Colon (tissue), 2 donors: ENCODE measurements around the gene FAM234A.

Experiments used
- FAIRE-seq: peaks from 2 replicates; lab custom pipeline; 2012; peaks lifted over from hg19 to GRCh38; lab: Jason Lieb, UNC
- donor health status: control.
- donor health status: control.

FAM234A gene

DNA sequence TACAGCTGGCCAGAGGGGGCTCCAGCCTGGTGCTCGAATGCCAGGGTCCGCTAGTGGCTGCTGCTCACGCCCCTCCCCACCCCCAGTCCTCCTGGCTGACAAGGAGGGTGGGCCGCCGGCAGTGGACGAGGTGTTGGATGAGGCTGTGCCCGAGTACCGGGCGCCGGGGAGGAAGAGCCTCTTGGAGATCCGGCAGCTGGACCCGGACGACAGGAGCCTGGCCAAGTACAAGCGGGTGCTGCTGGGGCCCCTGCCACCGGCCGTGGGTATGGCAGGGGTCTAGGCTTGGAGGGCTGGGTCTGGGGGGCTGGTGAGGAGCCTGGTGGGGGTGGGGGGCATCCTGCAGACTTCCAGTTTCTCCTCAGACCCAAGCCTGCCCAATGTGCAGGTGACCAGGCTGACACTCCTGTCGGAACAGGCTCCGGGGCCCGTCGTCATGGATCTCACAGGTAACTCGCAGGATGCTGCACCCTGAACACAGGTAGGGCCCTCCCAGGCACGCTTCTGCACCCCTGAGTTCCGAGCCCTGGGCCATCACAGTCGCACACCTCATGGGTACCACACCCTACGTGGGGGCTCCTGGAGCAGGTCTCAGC lies 47.1 kb downstream of the FAM234A start:
- no peak for FAIRE-seq

DNA sequence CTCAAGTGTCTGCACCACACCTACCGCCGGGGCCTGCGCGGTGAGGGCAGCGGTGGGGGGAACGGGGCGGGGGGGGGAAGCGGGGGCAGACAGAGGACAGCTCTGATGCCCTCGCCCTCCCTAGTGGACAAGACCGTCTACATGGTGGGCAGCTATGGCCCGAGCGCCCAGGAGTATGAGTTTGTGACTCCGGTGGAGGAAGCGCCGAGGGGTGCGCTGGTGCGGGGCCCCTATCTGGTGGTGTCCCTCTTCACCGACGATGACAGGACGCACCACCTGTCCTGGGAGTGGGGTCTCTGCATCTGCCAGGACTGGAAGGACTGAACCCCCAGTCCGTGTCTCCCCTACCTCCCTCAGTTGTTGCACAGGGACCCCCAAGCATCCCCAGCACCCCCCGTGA lies 47.9 kb downstream of the FAM234A start:
- FAIRE-seq = no peak

DNA sequence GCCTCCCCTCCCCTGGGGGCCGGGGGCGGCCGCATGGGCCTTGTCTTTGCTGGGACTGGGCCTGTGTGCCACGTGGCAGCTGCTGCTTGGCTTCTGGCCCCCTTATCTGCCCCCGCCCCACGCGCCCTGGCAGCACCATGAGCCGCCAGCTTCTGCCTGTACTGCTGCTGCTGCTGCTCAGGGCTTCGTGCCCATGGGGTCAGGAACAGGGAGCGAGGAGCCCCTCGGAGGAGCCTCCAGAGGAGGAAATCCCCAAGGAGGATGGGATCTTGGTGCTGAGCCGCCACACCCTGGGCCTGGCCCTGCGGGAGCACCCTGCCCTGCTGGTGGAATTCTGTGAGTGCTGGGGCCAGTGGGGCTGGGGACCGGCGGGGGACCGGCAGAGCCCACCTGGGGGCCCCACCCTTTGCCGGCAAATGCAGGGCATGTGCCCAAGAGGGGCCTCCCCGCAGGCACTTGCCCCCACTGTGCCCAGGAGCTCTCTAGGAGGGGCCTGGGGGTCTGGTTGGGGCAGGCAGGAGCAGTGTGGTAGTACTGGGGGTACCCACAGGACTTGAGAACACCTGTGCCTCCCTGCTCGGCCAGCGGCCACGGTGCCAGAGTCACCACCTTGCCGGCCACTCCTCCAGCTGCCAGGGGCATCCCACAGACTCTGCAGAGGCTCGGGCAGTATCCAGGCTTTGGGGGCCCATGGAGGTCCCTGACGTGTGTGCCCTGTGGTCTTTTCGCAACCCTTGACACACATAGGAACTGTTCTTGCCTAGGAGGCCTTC lies 48.6 kb downstream of the FAM234A start, which contains the start of gene PDIA2:
Gene PDIA2 (plus strand): TSS at position 132 of the 773 bp plus-strand sequence. CDS start 6 bp downstream, at position 138.
- FAIRE-seq = no peak

DNA sequence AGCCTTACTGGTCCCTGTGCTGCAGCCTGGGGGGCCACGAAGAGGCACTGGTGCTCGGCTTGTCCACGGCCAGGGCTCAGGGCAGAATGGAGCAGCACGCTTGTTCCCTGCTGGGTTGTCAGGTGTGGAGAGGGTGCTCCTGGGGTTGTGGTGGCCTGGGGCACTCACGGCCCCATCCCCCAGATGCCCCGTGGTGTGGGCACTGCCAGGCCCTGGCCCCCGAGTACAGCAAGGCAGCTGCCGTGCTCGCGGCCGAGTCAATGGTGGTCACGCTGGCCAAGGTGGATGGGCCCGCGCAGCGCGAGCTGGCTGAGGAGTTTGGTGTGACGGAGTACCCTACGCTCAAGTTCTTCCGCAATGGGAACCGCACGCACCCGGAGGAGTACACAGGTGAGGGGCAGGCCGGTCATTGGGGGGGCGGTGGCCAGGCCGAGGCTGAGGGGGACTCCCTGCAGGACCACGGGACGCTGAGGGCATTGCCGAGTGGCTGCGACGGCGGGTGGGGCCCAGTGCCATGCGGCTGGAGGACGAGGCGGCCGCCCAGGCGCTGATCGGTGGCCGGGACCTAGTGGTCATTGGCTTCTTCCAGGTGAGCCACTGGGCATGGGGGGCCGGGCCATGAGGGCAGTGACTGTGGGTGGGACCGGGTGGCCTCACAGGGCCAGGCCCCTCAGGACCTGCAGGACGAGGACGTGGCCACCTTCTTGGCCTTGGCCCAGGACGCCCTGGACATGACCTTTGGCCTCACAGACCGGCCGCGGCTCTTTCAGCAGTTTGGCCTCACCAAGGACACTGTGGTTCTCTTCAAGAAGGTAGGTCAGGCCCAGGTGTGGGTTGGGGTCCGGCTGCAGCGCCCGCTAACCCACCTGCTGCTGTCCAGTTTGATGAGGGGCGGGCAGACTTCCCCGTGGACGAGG lies 49.8 kb downstream of the FAM234A start:
- no peak for FAIRE-seq

DNA sequence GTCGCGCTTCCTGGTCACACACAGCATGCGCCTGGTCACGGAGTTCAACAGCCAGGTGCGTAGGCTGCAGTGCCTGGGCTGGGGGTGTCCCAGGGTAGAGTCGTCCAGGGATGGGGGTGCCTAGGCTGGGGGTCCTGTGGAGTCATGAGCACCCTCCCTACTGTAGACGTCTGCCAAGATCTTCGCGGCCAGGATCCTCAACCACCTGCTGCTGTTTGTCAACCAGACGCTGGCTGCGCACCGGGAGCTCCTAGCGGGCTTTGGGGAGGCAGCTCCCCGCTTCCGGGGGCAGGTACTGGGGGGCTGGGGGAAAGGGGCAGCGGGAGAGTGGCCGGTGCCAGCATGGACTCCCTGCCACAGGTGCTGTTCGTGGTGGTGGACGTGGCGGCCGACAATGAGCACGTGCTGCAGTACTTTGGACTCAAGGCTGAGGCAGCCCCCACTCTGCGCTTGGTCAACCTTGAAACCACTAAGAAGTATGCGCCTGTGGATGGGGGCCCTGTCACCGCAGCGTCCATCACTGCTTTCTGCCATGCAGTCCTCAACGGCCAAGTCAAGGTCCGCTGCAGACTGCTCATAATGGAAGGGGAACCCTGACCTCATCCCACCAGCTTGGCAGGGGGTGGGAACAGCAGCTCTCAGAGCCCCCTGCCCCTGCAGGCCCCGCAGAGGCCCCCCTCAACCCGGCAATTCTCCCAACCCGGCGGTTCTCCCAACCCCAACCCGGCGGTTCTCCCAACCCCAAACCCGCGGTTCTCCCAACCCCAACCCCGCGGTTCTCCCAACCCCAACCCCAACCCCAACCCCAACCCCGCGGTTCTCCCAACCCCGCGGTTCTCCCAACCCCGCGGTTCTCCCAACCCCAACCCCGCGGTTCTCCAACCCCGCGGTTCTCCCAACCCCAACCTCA lies 50.8 kb downstream of the FAM234A start:
- FAIRE-seq = no peak

DNA sequence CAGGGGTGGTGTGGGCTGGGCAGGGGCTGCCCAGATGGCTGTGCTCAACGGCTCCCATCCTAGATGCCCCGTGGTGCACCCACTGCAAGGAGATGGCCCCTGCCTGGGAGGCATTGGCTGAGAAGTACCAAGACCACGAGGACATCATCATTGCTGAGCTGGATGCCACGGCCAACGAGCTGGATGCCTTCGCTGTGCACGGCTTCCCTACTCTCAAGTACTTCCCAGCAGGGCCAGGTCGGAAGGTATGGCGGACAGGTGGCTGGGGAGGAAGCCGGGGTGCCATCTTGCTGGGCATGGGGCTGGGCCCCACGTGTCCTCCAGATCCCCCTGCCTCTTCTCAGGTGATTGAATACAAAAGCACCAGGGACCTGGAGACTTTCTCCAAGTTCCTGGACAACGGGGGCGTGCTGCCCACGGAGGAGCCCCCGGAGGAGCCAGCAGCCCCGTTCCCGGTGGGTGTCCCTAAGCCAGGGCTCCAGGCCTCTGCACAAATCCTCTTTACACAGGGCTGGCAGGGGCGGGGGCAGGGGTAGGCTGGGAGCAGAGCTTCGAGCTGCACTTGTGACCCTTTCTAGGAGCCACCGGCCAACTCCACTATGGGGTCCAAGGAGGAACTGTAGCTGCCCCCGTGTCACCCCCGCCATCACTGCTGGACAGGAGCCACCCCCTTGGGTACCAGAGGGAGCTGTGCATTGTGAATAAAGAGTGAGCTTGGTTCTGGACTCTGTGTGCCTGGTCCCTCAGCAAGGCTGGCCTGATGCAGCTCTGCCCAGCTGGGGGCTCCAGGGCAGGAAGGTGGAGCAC lies 52.1 kb downstream of the FAM234A start:
- no peak for FAIRE-seq

DNA sequence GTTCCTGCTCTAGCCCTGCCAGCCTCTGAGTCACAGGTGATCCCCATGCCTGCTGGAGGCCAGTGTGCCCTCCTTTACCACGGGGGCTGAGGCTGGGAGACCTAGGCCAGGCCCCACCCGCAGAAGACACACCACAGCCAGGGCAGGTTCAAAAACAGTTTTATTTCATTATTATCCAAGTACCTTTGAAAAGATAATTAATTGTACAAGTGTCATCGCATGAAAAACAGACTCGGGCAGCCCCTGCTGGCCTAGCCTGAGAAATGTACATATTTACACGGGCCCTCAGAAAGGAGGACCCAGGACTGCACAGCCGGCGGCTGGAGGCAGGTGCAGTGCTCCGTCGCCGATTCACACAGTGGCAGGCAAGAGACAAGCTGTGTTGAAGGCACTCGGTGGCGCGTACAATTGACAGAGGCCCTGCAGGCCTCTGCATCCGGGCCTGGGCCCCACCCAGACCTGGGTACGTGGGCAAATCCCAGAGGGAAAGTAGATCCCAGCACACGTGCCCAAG lies 52.7 kb downstream of the FAM234A start:
- no peak for FAIRE-seq

DNA sequence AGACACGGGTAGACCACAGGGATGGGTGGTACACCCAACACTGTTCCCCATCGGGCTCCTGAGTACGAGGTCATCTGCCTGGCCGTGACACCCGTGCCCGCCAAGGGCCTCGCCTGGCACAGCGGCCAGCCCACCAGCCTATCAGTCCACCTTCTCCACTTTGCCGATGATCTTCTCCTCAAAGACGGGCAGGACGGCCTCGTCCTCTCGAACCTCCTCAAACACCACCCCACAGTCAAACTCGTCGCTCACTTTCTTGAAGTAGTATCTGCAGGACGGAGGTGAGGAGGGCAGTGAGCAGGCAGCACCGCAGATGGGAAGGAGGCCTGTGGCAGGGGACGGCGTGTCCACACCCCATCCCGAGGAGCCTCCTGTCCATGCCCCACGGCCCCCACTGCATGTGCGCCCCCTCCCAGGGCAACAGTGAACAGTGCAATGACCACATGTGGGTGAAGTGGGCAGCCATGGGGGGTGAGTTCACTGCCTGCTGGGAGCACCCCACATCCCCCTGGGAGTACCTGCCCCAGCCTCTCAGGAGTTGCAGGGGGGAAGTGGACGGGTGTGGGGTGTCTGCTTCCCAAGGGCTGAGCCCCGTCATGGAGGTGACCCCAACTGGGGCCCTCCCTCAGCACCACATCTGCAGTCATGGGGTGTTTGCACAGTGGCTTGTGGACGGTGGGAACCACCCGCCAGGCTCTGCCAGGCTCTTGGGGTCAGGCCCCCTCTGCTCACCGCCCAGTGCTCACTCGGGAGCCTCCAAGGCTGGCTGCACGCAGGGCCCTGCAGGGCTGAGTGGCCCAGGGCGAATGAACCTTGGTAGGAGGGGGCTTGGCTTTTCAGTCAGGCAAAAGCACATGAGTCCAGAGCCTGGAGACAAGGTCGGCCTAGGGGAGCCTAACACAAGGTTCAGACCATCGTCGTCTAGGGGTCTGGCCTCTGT lies 53.6 kb downstream of the FAM234A start:
- FAIRE-seq = no peak

DNA sequence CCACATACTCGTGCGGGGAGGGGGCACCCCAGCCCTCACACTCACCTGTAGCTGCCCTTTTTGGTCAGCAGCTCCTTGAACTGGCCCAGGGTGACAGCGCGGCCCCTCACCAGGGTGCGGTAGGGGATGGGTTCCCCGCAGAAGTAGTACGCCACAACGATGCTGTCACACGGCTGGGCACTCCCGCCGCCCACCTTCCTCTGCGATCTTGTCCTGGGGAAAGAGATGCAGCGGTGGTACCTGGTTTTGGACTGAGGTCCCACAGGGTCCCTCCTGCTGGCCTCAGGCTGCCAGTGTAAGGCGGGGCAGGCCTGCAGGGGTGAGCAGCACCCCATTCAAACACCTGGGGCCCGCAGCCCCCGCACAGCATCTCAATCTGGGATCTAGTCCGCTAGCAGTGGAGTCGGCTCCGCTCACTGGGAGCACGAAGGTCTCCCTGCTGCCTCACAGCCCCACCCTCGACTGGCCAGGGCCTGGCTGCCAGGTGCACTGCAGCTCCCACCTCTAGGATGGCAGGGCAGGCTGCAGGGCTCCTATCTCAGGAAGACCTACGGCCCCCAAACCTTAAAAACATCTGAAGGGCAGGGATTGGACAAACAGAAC lies 54.9 kb downstream of the FAM234A start:
- no peak for FAIRE-seq

DNA sequence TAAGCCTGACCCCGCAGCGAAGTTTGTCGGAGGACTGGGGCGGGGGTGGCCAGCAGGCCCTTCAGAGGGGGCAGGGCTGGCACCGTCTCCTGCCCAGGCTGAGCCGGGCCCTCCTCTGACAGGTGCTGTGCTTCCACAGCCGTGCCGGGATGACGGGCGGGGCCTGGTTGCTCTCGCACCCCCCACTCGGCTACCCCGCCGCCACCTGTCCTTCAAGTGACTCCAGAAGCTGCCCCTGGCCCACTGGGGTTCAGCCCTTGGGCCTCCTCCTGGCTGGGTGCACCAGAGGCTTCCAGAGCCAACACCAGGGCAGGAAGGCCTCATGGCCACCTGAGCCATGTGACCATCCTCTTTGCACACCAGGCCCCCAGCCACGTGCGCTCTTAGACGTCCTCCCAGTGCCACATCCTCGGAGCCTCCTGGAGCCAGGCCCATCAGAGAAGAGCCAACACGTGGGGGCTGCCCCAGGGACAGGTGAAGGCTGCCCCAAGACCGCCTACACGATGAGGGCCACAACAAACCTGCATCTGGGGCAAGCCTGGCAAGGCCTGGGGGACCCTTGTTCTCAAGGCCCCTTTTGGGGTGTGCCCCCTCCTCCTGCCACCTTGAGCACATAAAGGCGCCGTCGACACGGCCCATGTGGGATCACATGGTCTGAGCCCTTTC lies 55.5 kb downstream of the FAM234A start:
- FAIRE-seq = no peak

DNA sequence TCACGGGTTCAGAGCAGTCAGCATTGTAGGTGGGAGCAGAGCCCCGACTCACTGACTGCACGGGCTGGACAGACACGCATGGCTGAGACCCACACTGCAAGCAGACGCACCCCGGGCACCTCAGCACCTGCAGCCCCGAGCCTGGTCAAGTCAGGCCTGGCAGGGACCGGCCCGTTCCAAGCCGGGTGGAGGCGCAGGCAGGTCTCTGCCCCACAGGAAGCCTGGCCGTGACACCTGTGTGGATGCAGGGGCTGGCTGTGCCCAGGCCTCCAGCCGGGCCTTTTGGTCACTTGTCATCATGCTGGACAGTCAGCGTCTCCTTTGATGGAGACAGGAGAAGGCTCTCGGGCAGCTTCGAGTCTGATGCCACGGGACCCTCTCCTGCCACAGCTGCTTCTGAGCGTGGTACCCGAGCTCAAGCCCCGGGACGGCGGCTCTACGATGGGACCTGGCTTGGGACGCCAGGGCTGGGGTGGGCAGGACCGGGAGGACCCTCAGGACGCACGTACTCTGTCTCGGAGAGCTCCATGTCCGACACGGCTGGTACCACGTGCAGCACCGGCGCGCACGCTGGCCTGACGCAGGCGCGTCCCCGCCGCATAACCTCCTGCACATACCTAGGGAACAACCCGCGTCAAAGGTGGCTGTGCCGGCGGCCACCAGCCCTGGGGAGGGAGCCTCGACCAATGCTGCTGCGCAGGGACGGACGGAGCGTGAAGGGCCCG lies 56.2 kb downstream of the FAM234A start:
- FAIRE-seq = no peak

DNA sequence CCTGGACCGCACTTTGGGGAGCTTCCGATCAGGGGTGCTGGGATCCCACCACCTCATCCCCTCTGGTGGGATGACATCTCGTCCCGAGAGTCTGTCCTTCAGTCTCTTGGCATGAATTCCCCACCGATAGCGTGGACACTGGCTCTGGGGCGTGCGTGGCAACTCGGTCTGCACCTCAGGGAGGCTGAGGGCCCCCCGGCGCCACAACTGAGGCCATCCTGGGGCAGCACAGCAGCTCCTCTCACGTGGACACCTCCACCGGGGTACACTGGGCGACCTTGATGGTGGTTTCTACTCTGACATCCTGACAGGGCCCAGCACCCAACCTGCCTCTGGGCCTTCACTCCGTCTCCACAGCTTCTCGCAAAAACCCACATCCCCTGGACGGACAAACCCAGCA lies 56.9 kb downstream of the FAM234A start:
- FAIRE-seq = no peak

DNA sequence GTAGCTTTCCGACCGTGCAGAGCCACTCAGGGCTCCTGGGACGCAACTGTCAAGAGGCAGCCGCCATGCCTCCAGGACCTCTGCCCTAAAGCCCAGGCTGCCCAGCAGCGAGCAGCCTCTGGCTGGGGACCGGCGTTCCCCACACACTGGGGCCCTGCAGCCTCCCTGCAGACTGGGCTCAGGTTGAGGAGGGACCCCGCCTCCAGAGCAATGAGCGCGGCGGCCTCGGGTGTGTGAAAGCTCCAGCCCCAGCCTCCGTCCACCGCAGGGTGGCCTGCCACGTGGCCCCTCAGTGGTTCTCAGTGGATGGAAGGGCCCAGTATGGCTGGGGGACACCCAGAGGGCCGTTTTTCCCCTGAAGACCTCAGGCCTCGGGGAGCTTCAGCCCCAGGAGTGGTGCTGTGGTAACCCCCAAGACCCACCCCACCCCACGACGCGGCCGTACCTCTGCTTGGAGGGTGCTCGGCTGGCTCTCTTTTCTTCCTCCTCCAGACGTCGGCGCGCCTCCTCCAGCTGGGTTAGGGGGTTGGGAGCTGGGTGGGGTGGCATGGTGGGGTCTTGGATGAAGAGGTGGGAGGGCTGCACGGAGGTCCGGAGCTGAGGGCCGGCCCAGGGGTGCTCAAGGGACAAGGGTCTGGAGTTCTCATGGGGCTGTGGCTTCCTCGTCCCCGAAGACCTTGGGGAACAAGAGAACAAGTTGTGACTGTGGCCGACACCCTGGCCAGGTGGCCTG lies 58.6 kb downstream of the FAM234A start:
- no peak for FAIRE-seq

DNA sequence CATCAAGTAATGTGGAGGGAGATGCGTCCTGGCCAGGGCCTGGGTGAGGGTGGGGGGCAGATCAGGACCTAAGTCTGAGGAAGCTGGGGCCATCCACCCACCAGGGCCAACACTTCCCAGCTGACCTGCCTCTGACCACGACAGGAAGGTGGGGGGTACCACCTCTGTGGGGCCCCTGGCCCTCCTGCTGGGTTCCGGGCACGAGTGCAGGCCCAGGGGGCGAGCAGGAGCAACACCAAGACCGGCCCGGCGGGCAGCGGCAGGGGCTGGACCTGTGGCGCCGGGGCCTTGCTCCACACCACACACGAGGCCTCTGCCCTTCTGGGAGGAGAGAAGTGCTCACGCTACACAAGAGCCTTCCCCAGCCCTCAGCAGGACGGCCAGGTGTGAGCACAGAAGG lies 61.7 kb downstream of the FAM234A start:
- FAIRE-seq = no peak

DNA sequence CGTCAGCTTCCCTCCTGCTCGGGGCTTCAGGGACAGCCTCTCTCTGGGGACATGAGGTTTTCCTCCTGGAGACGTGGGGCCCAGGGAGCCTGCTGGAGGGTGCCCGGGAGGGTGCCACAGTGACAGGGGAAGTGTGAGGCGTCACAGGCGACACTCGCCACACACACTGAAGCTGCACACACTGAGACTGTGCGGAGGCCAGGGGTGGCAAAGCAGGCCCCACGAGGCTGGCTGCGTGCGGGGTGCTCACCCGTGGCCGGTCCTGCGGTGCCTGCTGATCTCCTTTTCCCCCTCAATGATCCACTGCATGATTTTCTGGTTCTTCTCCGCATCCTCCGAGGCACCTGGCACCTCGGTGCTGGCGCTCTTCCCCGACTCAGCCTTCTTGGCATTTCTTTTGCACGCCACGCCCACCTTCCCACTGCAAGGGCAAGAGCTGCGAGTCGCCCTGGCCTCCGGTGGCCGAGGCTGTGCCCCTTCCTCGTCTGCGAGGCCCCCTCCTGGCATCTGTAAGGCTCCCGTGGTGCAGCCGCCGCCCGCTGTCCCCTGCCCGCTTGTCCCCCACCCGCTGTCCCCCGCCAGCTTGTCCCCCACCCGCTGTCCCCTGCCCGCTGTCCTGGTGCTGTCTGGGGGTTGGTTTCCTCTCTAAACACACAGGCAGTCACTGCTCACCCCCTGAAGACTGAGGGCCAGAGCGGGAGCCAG lies 62.3 kb downstream of the FAM234A start:
- FAIRE-seq = no peak

DNA sequence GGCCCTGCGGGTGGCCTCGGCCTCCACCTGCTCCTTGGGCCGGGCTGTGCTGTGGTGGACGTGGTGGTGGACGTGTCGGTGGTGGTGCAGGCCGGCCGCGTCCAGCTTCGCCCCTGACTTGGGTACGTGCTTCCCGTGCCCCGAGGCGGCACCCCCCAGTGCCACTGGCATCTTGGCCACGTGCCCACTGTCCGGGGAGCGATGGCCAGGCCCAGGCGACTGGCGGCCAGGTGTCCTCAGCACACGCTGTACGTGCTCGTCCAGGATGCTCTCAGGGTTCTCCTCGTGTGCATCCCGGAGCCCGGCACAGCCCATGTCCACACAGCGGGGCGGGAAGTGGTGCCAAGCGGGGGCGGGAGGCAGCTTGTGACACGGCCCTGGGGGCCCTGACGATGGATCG lies 63.2 kb downstream of the FAM234A start:
- FAIRE-seq = no peak
